SK-N-MC (cell line): ENCODE measurements around the gene ZBTB7B.

ENCODE experiments used
- EZH2 ChIP-seq: fragments of 200-600 bp; sonication (generic); IDR thresholded peaks from one replicate; pipeline ENCODE4 v1.6.1; 2017; ENCODE audit warnings: antibody characterized with exemption
- FOXP2 ChIP-seq: optimal IDR thresholded peaks from 2 replicates; pipeline ENCODE3; 2011; ENCODE audit warnings: mild to moderate bottlenecking, moderate library complexity; ENCODE audit not compliant: insufficient read depth; ENCODE audit errors: extremely low read length, control extremely low read depth
- POLR2AphosphoS5 ChIP-seq: IDR thresholded peaks from 2 replicates; pipeline ENCODE4 v1.6.1; 2012; ENCODE audit warnings: mild to moderate bottlenecking, low read depth, low read length, borderline replicate concordance

DNA sequence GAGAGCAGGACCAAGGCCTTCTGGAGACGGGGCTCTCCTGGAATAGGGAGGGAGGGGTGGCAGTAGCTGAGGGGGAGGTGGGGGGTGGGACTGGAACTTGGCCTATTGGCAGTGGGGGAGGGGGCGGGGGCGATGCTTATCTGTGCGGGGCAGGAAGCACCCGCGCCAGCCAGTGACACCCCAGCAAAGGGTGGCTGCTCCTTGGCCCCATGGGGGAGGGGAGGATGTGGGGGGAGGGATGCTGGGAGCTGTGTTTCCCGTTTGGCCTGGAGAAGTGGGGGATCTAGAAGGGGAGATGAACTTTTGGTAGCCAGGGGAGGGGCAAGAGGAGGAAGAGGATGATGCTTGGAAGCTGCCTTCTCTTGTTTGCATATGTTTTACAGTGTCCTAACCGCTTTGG, 11.0 kb downstream of the ZBTB7B start:
- TF ChIP-seq EZH2, result no peak
- no peak for TF ChIP-seq POLR2AphosphoS5
- TF ChIP-seq FOXP2, result no peak
